ENCODE results near the gene TCF7.

DNA sequence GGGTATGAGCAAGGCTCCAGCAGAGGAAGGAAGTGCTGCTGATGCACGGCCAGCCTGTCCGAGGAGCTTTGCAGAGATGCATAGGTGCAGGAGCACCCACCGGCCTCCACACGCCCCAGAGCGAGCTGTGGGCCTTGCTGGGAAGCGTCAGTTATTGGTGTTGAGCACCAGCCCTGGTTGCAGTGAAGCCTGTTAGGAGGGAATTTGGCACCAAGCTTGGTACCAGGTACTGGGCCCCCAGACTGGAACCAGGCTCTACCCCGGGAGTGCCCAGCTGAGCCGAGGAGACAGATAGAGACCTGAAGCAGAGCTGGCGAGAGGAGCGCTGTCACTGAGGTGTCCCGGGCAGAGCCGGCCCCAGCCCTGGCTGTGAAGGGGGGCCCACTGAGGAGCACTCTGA lies 5.2 kb downstream of the TCF7 start:
- TF ChIP-seq BHLHE40 (IDR thresholded peaks at IDR 0.05; ENCODE audit: low read depth, low read length) (no peak), CHD2 (IDR thresholded peaks at IDR 0.05; ENCODE audit: low read length, partially characterized antibody) (no peak), HDAC2 (IDR thresholded peaks at IDR 0.05) (no peak)
- TF ChIP-seq, protein P1, sequence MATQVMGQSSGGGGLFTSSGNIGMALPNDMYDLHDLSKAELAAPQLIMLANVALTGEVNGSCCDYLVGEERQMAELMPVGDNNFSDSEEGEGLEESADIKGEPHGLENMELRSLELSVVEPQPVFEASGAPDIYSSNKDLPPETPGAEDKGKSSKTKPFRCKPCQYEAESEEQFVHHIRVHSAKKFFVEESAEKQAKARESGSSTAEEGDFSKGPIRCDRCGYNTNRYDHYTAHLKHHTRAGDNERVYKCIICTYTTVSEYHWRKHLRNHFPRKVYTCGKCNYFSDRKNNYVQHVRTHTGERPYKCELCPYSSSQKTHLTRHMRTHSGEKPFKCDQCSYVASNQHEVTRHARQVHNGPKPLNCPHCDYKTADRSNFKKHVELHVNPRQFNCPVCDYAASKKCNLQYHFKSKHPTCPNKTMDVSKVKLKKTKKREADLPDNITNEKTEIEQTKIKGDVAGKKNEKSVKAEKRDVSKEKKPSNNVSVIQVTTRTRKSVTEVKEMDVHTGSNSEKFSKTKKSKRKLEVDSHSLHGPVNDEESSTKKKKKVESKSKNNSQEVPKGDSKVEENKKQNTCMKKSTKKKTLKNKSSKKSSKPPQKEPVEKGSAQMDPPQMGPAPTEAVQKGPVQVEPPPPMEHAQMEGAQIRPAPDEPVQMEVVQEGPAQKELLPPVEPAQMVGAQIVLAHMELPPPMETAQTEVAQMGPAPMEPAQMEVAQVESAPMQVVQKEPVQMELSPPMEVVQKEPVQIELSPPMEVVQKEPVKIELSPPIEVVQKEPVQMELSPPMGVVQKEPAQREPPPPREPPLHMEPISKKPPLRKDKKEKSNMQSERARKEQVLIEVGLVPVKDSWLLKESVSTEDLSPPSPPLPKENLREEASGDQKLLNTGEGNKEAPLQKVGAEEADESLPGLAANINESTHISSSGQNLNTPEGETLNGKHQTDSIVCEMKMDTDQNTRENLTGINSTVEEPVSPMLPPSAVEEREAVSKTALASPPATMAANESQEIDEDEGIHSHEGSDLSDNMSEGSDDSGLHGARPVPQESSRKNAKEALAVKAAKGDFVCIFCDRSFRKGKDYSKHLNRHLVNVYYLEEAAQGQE (IDR thresholded peaks at IDR 0.05), result no peak
- TF ChIP-seq, protein P2, sequence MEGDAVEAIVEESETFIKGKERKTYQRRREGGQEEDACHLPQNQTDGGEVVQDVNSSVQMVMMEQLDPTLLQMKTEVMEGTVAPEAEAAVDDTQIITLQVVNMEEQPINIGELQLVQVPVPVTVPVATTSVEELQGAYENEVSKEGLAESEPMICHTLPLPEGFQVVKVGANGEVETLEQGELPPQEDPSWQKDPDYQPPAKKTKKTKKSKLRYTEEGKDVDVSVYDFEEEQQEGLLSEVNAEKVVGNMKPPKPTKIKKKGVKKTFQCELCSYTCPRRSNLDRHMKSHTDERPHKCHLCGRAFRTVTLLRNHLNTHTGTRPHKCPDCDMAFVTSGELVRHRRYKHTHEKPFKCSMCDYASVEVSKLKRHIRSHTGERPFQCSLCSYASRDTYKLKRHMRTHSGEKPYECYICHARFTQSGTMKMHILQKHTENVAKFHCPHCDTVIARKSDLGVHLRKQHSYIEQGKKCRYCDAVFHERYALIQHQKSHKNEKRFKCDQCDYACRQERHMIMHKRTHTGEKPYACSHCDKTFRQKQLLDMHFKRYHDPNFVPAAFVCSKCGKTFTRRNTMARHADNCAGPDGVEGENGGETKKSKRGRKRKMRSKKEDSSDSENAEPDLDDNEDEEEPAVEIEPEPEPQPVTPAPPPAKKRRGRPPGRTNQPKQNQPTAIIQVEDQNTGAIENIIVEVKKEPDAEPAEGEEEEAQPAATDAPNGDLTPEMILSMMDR (IDR thresholded peaks at IDR 0.05), result no peak
